Ascending aorta (tissue), 2 donors: Measurements from ENCODE around the gene PTGER2. TPM values are rescaled to one million over a fixed set of nuclear protein-coding genes. Genes with fewer than 3 reads are reported as not detected.

Experiments
- DNase-seq, 2 donors: peaks; one replicate each; pipeline ENCODE4 v3.0.0-alpha.2; 2019; ENCODE audit warnings: low spot score in 2 of 2
- H3K27ac ChIP-seq, 2 donors: fragments of 200-600 bp; sonication (generic); one replicate each; pipeline ENCODE4 v1.5.1; 2016 to 2017; ENCODE audit warnings: mild to moderate bottlenecking in 1 of 2
- H3K27me3 ChIP-seq: fragments of 200-600 bp; sonication (generic); one replicate; pipeline ENCODE4 v1.5.1; 2017
- H3K36me3 ChIP-seq, 2 donors: fragments of 200-600 bp; sonication (generic); one replicate each; pipeline ENCODE4 v1.5.1; 2016
- H3K4me1 ChIP-seq, 2 donors: fragments of 200-600 bp; sonication (generic); one replicate each; pipeline ENCODE4 v1.5.1; 2016 to 2017; ENCODE audit warnings: mild to moderate bottlenecking in 1 of 2
- H3K4me3 ChIP-seq, 2 donors: fragments of 200-600 bp; sonication (generic); one replicate each; pipeline ENCODE4 v1.5.1; 2016 to 2017; ENCODE audit warnings: mild to moderate bottlenecking in 1 of 2
- H3K9me3 ChIP-seq, 2 donors: fragments of 200-600 bp; sonication (generic); one replicate each; pipeline ENCODE4 v1.5.1; 2016
- intact Hi-C: fragments of 100-400 bp; cut with DNase I; formaldehyde crosslinking; loops from one replicate; pipeline ENCODE4 v1.15.1; 2023
- total RNA-seq: library from RNA; depleted of rRNA; stranded (reverse); fragments of >200 nt; gene quantifications from one replicate; pipeline ENCODE4 v1.1.0, GENCODE V29; 2016
- TF ChIP-seq, protein P1 (sequence below), 3 experiments: fragments of 200-600 bp in 2 of 3; fragments of 450-650 bp in 1 of 3; sonication (generic) in 2 of 3; IDR thresholded peaks; one replicate each; pipeline ENCODE4 v1.5.1; 2016 to 2019; ENCODE audit warnings: antibody characterized with exemption in 3 of 3, mild to moderate bottlenecking in 1 of 3, moderate library complexity in 1 of 3

The PTGER2 gene
- total RNA-seq, 1 donor from 2014 or later: 1.9 TPM

GRCh38 chr14:52363041-52363704, 49.1 kb downstream of the PTGER2 start:
- Histone ChIP-seq H3K4me3 (no peak overlapping the region), H3K27me3 (no peaks in the 10 kb centered on the region), H3K27ac (no peak overlapping the region), H3K9me3 (no peaks in the 10 kb centered on the region), H3K36me3 (no peaks in the 10 kb centered on the region), H3K4me1 (no peaks in the 10 kb centered on the region)
- TF ChIP-seq, protein P1, sequence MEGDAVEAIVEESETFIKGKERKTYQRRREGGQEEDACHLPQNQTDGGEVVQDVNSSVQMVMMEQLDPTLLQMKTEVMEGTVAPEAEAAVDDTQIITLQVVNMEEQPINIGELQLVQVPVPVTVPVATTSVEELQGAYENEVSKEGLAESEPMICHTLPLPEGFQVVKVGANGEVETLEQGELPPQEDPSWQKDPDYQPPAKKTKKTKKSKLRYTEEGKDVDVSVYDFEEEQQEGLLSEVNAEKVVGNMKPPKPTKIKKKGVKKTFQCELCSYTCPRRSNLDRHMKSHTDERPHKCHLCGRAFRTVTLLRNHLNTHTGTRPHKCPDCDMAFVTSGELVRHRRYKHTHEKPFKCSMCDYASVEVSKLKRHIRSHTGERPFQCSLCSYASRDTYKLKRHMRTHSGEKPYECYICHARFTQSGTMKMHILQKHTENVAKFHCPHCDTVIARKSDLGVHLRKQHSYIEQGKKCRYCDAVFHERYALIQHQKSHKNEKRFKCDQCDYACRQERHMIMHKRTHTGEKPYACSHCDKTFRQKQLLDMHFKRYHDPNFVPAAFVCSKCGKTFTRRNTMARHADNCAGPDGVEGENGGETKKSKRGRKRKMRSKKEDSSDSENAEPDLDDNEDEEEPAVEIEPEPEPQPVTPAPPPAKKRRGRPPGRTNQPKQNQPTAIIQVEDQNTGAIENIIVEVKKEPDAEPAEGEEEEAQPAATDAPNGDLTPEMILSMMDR (IDR thresholded peaks at IDR 0.05): no peak
- intact Hi-C loops: no loop called here
- DNase-seq: no peak

- H3K9me3 ChIP-seq: no peaks in the 10 kb centered on the region
- H3K36me3 ChIP-seq: no peaks in the 10 kb centered on the region
- no peak overlapping the region for H3K27ac ChIP-seq
- DNase-seq: no peak
- intact Hi-C loops: no loop called here
- H3K27me3 ChIP-seq: no peaks in the 10 kb centered on the region
- TF ChIP-seq, protein P1 (IDR thresholded peaks at IDR 0.05): no peak
- H3K4me3 ChIP-seq: no peak overlapping the region
- no peaks in the 10 kb centered on the region for H3K4me1 ChIP-seq
Observed at GRCh38 chr14:52363961-52364360, 49.8 kb downstream of the PTGER2 start.

DNA sequence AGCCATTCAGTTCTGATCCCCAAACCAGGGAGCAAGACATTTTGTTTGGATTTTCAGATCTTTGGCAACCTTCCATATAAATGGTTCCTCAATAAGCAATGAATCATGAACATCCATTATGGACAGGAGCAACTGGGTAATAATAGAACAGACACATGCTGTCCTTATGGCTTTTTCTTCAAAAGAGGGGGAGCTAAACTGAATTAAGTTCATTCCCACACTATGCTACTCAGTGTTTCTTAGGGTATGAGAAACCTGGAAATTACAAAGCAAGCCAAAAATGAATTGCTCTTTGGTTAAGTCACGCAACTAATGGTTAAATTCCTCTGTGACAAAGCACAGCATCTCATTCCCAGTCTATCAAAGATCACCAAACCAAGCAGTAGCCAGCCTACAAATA, 51.0 kb downstream of the PTGER2 start:
- TF ChIP-seq, protein P1 (IDR thresholded peaks at IDR 0.05): no peak
- Histone ChIP-seq H3K36me3 (no peaks in the 10 kb centered on the region), H3K4me3 (no peak overlapping the region), H3K4me1 (no peaks in the 10 kb centered on the region), H3K9me3 (no peaks in the 10 kb centered on the region), H3K27ac (no peak overlapping the region), H3K27me3 (no peaks in the 10 kb centered on the region)
- DNase-seq: no peak
- intact Hi-C loops: no loop called here

GRCh38 chr14:52366796-52367315, 52.7 kb downstream of the PTGER2 start:
- Histone ChIP-seq H3K9me3 (no peaks in the 10 kb centered on the region), H3K4me1 (no peaks in the 10 kb centered on the region), H3K27ac (no peak overlapping the region), H3K36me3 (no peaks in the 10 kb centered on the region), H3K4me3 (no peak overlapping the region), H3K27me3 (no peaks in the 10 kb centered on the region)
- intact Hi-C loops: no loop called here
- TF ChIP-seq, protein P1 (IDR thresholded peaks at IDR 0.05): no peak
- DNase-seq: no peak

GRCh38 chr14:52369305-52369801, 55.2 kb downstream of the PTGER2 start:
- intact Hi-C loops: no loop called here
- no peak overlapping the region for H3K27ac ChIP-seq
- no peak overlapping the region for H3K4me3 ChIP-seq
- no peaks in the 10 kb centered on the region for H3K9me3 ChIP-seq
- no peak for DNase-seq
- TF ChIP-seq, protein P1 (IDR thresholded peaks at IDR 0.05): no peak
- H3K27me3 ChIP-seq: no peaks in the 10 kb centered on the region
- H3K4me1 ChIP-seq: no peaks in the 10 kb centered on the region
- no peaks in the 10 kb centered on the region for H3K36me3 ChIP-seq
